Lower leg skin (tissue), 3 donors: ENCODE results near the gene INS.

Experiments
- CTCF ChIP-seq, 3 donors: fragments of 450-650 bp; IDR thresholded peaks; one replicate each; pipeline ENCODE4 v1.5.1; 2016; ENCODE audit warnings: antibody characterized with exemption in 3 of 3, mild to moderate bottlenecking in 3 of 3, moderate library complexity in 2 of 3
- POLR2A ChIP-seq, 2 donors: fragments of 450-650 bp; IDR thresholded peaks; one replicate each; pipeline ENCODE4 v1.6.1; 2016 to 2017; ENCODE audit warnings: antibody characterized with exemption in 2 of 2, mild to moderate bottlenecking in 1 of 2, moderate library complexity in 1 of 2

DNA sequence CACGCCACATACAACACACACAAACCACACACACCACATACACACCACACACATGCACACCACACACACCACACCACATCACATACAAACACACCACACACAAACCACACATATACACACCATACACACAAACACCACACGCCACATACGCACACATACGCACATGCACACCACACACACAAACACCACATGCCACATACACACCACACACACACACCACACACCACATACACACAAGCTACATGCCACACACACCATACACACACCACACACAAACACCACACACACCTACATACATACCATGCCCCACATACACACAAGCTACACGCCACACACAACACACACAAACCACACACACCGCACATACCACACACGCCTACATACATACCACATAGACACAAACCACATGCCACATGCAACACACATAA, 26.3 kb upstream of the INS start:
- TF ChIP-seq CTCF (IDR thresholded peaks at IDR 0.05) (no peak), POLR2A (IDR thresholded peaks at IDR 0.05) (no peak)
